Activated CD4-positive, alpha-beta T cell treated with anti-CD3 and anti-CD28 coated beads, Interleukin-2, amount 50 U/mL, for 1 hour (primary cell): ENCODE measurements around the gene ARMH4.

Source experiments
- DNase-seq: peaks from one replicate; pipeline ENCODE4 v3.0.0-alpha.2; 2020

ARMH4 gene

DNA sequence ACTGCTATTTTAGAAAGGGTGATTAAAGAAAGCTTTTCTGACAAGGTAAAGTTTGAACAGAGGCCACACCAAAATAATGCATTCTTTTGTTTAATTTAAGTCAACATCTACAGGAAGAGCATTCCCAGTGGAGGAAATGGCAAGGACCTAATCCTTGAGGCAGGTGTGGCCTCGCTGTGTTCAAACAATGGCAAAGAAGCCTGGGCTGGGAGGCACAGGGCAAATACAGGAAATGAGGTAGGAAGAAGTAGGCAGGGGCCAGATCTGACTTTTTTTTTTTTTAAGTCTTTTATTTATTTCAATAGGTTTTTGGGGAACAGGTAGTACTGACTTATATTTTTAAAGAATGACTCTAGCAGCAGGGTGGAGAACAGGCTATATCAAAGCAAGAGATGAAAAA lies 53.5 kb downstream of the ARMH4 start:
- DNase-seq, result no peak

GRCh38 chr14:58096731-58097130 lies 55.3 kb downstream of the ARMH4 start:
- DNase-seq, result no peak

GRCh38 chr14:58091883-58092630 lies 60.0 kb downstream of the ARMH4 start:
- DNase-seq, result no peak

DNA sequence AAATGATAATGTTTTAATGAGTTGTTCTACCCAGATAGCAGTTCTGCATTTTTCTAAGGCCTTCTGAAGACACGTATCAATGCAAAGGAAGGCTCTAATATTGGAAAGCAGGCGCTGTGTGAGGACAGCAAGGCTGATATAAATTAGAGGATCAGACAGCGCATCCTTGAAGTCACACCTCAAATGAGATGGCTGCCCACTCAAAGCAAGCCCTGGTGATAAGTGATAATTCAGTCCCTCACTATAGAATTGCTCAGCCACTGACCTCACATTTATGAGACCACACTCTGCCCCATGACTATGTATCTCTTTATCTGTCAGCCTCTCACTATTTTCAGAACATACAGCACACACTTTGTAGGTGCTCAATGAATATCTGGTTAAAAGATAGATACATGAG lies 62.4 kb downstream of the ARMH4 start:
- no peak for DNase-seq

DNA sequence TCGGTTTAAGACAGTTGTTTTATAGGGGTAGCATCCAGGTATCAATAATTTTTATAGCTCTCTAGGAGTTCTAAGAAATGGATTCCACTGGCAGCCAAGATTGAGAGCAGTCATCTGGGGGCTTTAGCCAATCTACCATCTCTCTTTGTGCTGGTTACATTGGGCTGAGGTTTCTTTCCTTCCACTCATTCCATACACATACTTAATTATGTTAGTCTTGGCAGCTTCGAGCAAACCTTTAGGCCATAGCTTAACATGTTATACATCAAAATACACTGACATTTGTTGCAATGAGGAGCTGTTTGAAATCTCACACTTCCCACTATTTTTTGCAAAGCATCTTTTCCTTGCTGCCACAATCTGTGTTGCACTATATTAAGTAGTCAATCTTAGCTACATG lies 63.1 kb downstream of the ARMH4 start:
- DNase-seq, result no peak

- no peak for DNase-seq
These were observed 66.1 kb downstream of the ARMH4 start for GRCh38 chr14:58085877-58086276.

- no peak for DNase-seq
These were observed 69.4 kb downstream of the ARMH4 start for GRCh38 chr14:58082491-58083098.

- no peak for DNase-seq
These were observed 70.0 kb downstream of the ARMH4 start for GRCh38 chr14:58082011-58082410.

GRCh38 chr14:58078471-58078870 lies 73.5 kb downstream of the ARMH4 start:
- no peak for DNase-seq

DNA sequence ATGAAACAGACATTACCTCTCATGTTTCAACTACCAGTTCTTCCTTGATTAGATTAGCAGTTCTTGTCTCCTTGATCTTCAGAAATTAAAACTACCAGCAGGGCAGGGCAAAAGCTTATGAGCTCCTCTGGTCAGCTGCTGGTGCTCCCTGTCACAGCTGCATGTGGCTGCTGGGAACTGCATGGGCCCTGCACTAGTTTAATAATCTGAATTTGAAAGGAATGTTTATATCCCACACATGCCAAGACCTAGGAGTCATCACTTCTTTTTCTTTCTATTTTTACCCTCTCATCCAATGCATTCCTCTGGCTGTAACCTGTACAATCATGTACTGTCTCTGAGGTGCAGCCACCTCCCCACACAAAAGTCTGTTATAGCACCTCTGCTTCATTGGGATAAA lies 73.9 kb downstream of the ARMH4 start:
- no peak for DNase-seq

- no peak for DNase-seq
These were observed 74.4 kb downstream of the ARMH4 start for GRCh38 chr14:58077621-58078020.

DNA sequence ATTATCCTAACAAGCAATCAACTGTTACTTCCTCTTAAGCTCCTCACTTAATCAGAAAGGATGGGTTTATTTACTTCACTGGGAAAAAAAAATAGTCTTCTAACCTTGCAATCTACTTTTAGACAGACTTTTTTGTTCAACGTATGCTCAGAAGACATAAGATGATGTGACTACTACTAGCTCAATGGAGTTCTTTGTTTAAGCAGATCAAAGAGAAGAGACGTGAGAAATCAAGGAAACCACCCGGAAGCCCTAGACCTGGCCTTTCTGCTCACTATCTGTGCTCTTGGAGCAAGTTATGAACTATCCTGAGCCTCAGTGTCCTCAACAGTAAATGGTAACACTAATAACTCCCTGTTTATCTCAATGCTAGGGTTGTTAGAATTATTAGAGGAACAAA lies 78.5 kb downstream of the ARMH4 start:
- no peak for DNase-seq

DNA sequence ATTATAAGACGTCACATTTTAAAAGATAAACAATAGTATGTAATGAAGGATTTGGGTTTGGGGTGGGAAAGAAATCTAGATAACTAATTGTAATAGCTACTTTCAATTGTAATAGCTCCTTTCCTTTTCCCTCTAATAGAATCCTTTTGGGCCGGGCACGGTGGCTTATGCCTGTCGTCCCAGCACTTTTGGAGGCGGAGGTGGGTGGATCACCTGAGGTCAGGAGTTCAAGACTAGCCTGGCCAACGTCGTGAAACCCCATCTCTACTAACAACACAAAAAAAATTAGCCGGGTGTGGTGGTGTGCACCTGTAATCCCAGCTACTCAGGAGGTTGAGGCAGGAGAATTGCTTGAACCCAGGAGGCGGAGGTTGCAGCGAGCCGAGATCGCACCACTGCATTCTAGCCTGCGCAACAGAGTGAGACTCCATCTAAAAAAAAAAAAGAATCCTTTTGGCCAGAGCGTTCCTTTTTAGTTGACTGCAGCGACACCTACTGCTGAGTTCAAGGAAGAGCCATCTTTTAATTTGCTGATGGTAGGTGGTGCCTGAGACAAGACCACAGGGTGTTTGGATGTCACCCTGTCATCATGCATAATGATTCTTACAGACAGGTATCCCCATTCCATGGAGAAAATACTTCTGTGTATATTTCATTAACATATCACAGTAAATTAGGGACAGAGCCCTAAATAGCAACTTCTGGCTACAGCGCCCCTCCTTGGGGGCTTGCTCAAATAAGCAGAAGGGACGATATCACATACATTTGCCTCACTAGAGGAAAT lies 79.5 kb downstream of the ARMH4 start:
- DNase-seq, result peak; percentile 21

- no peak for DNase-seq
These were observed 80.7 kb downstream of the ARMH4 start for GRCh38 chr14:58071341-58071740.

DNA sequence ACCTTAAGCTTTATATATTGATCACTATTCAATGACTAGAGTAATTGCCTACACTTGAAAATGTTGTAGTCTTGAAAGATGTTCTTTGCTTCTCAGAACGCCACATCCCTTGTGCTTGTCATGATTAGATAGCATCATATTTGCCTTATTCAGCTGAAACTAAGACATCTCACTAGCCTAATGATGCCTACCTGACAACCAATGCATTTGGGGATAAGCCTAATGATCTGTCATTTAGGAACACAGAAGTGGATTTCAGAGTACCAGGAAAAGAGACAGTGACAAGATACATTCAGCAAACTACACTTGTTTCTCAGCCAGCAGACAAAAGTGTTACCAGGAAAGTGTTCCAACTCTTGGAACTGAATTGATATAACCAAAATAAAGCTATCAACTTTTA lies 83.7 kb downstream of the ARMH4 start:
- no peak for DNase-seq

DNA sequence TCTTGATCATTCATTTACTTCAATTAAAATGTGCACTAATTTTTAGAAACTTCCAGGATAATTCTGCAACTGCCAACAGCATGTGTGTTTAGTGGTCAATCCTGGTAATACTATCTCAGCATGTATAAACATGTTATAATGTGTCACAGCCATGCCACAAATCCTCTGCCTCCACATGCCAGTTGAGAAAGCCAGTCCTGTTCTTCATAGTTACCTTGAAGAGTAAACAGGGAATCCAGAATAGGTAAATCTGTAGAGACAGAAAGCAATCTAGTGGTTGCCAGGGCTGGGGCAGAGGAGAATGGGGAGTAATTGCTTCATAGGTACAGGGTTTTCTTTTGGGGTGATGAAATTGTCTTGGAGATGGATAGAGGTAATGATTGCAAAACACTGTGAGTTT lies 85.9 kb downstream of the ARMH4 start:
- DNase-seq, result no peak

- no peak for DNase-seq
These were observed 90.4 kb downstream of the ARMH4 start for GRCh38 chr14:58061581-58061980.

- no peak for DNase-seq
These were observed 91.1 kb downstream of the ARMH4 start for GRCh38 chr14:58060898-58061297.

DNA sequence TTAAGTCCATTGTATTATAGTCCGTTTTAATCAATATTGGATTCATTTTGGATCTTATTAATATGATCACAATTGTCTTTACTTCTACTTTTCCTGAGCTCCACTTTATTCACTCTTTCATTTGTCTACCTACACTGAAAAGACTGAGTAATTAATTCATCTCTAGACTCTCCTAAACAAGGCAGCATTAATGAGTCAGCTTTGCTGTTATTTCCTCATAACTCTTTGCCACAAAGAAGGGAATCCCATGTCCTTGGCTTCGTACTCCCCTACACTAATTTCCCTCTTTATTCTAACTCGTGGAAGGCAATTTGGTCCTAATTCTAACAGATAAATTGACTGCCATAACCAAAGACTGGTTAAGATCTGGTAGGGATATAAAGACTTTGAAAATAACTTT lies 91.9 kb downstream of the ARMH4 start:
- no peak for DNase-seq

DNA sequence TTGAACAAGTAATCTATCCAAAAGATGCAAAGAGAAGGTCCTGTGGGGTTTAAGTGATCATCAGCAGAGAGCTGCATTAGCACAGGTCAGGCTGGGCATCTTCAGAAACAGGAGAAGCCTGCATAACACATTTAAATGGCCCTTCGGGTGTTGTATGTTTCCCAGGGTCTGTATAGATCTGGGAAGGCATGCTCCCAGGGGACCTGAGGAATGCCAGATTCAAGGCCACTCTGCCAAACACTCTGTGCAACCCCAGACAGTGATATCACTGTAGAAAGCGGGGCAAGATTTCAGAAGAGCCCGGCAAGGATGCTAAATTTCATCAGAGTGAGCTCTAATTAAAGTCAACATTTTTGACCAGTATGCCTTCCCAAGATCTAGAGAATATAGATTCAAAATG lies 92.9 kb downstream of the ARMH4 start:
- no peak for DNase-seq

DNA sequence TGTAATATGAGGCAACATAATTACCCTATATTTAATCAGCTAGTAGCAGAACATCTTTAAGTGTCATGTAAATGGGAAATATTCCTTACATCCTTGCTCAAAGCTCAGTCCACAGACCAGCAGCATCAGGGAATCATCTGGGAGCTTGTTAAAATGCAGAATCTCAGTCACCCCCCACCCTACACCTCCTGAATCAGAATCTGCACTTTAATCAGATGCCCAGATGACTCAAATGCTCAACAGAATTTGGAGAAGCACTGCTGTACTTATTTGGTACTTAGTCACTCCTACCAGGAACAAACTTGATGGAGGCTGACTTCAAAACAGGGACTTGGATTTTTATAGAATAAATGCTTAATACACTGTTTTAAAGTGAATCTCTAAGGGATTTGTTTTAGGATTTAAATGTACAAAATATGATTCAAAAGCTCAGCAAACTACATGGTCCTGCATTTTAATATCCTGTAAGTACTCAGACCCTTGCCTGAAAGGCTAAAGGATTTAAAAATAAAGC lies 96.5 kb downstream of the ARMH4 start:
- DNase-seq, result no peak

- no peak for DNase-seq
These were observed 97.9 kb downstream of the ARMH4 start for GRCh38 chr14:58054100-58054499.

GRCh38 chr14:58048219-58048618 lies 103.8 kb downstream of the ARMH4 start:
- no peak for DNase-seq

DNA sequence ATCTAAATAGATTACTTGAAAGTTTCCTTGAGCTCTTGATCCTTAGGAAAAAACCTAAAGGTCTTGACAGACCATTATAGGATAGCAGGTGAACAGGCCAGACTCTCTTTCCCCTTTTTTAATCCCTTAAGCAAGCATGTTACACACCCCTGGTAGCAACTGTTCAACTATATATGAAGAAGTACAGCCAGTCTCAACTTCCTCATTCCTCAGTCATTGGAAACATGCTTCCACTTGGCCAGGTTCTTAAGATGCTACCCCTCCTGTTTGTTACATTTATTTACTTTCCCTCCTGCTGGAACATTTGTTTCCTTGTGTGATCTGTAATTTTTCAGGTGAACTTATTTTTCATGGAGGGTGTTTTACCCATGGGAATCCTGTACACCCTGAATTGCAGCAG lies 124.1 kb downstream of the ARMH4 start:
- DNase-seq, result no peak
